Activated CD8-positive, alpha-beta T cell treated with anti-CD3 and anti-CD28 coated beads, Interleukin-2, amount 10 ng/mL, durations not matched to agents 7 days and 5 days (primary cell): Measurements from ENCODE around the gene PCCA. TPM values are rescaled to one million over a fixed set of nuclear protein-coding genes. Genes with fewer than 3 reads are reported as not detected.

Experiments
- ATAC-seq: fragments of 150-1000 bp; cut with Tn5 transposase; one replicate; pipeline ENCODE4 v1.10.0; 2021; ENCODE audit warnings: moderate library complexity
- CTCF ChIA-PET: fragments of 350-600 bp; sonication (Branson Sonifier 250); formaldehyde crosslinking; loops from one replicate; lab custom pipeline; 2021; ENCODE audit warnings: antibody characterized with exemption; lab: Charles Lee
- POLR2A ChIA-PET: fragments of 350-600 bp; sonication (Branson Sonifier 250); formaldehyde crosslinking; loops from one replicate; lab custom pipeline; 2021; ENCODE audit warnings: antibody characterized with exemption; lab: Charles Lee
- DNase-seq: peaks from one replicate; pipeline ENCODE4 v3.0.0-alpha.2; 2020
- H3K27ac Mint-ChIP-seq: one replicate; pipeline ENCODE4 v1.8.0; 2021; ENCODE audit warnings: mild to moderate bottlenecking, mixed read lengths
- H3K27me3 Mint-ChIP-seq: one replicate; pipeline ENCODE4 v1.8.0; 2021; ENCODE audit warnings: low read depth, mixed read lengths
- H3K36me3 Mint-ChIP-seq: one replicate; pipeline ENCODE4 v1.8.0; 2021; ENCODE audit warnings: low read depth, mixed read lengths
- H3K4me1 Mint-ChIP-seq: one replicate; pipeline ENCODE4 v1.8.0; 2021; ENCODE audit warnings: low read depth, mixed read lengths
- H3K4me3 Mint-ChIP-seq: one replicate; pipeline ENCODE4 v1.8.0; 2021; ENCODE audit warnings: mild to moderate bottlenecking, mixed read lengths
- H3K9me3 Mint-ChIP-seq: one replicate; pipeline ENCODE4 v1.8.0; 2022; ENCODE audit warnings: mixed read lengths; ENCODE audit not compliant: insufficient read depth
- total RNA-seq, 2 experiments: library from RNA; stranded (reverse); gene quantifications; one replicate each; pipeline ENCODE4 v1.2.3, GENCODE V29; 2021

The PCCA gene
- 10 to 100 TPM; 11.4 to 12.2 TPM for total RNA-seq

- ChIA-PET CTCF (interaction anchor here (1.9 kb wide), 1 partner anchor 426 kb away, joined by 4 read pairs; no protein-coding TSS in a partner anchor), POLR2A (interaction anchor here (0.6 to 0.7 kb wide), 3 partner anchors 149 to 1432 kb away, joined by 3 to 4 read pairs (median 3); no protein-coding TSS in a partner anchor)
- no peaks in the 10 kb centered on the region for H3K9me3 Mint-ChIP-seq
- no peaks in the 10 kb centered on the region for H3K27me3 Mint-ChIP-seq
- peak within 1 kb of the TSS; percentile 91 for H3K4me3 Mint-ChIP-seq
- H3K36me3 Mint-ChIP-seq: no peaks in the 10 kb centered on the region
- peak within 1 kb of the TSS; percentile 79 for H3K27ac Mint-ChIP-seq
- DNase-seq (peak; percentile 86), ATAC-seq (peak; percentile 87)
- H3K4me1 Mint-ChIP-seq: peaks cover 21% of the 10 kb centered on the region
These were observed at the start of gene PCCA for GRCh38 chr13:100088644-100089464. PCCA (plus strand) TSS chr13:100089093; CDS start chr13:100089121, 28 bp downstream.

DNA sequence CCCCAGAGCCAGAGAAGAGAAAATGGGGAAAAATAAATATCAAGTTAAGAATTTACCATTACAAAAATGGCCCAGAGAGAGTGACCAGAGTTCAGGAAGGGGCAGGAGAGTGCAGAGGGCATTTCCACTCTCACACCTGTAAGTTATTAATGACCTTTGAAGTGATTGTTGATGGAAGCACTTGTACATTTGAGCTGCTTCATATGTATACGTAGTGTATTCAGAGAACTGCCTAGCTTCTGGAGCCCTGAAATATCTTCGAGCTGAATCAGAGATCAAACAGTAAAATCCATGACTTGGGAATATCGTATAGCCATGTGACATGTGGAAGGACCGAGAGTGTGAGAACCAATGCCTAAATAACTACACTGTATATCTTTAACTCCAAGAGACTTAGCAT lies 49.2 kb upstream of the PCCA start:
- CTCF ChIA-PET: no interaction called here
- Mint-ChIP-seq H3K27ac (no peak overlapping the region), H3K9me3 (no peaks in the 10 kb centered on the region), H3K4me1 (no peaks in the 10 kb centered on the region), H3K27me3 (peaks cover 4% of the 10 kb centered on the region), H3K4me3 (no peak overlapping the region), H3K36me3 (no peaks in the 10 kb centered on the region)
- ATAC-seq (no peak), DNase-seq (no peak)
- POLR2A ChIA-PET: no interaction called here

- ChIA-PET POLR2A (no interaction called here), CTCF (no interaction called here)
- DNase-seq: no peak
- H3K27me3 Mint-ChIP-seq: peaks cover 4% of the 10 kb centered on the region
- H3K27ac Mint-ChIP-seq: no peak overlapping the region
- H3K4me3 Mint-ChIP-seq: no peak overlapping the region
- no peaks in the 10 kb centered on the region for H3K9me3 Mint-ChIP-seq
- ATAC-seq: no peak
- no peaks in the 10 kb centered on the region for H3K4me1 Mint-ChIP-seq
- no peaks in the 10 kb centered on the region for H3K36me3 Mint-ChIP-seq
These were observed 48.7 kb upstream of the PCCA start for GRCh38 chr13:100040196-100040595.

DNA sequence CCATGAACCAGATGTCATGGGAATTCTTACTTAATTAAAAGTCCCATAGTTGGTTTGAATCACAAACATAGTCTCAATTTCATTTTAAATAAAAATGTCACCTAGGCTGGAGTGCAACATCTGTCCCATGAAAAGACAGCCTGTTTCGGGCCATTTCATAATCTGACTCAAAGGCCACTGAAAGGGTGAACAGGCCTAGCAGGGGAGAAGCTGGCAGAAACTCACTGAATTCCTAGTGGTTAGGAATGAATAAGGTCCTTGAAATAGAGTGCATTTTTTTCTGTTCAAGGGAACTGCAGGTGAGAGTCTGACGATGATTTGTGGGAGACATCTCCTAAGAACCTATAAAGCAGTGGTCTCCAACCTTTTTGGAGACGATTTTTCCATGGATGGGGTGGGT lies 44.0 kb upstream of the PCCA start:
- CTCF ChIA-PET: interaction anchor here (1.8 kb wide), 1 partner anchor 190 kb away, joined by 5 read pairs; no protein-coding TSS in a partner anchor
- ATAC-seq: no peak
- no peaks in the 10 kb centered on the region for H3K27me3 Mint-ChIP-seq

GRCh38 chr13:100045355-100045754 lies 43.5 kb upstream of the PCCA start:
- POLR2A ChIA-PET: no interaction called here
- no peaks in the 10 kb centered on the region for H3K36me3 Mint-ChIP-seq
- no peaks in the 10 kb centered on the region for H3K9me3 Mint-ChIP-seq
- CTCF ChIA-PET: no interaction called here
- ATAC-seq: no peak
- H3K4me3 Mint-ChIP-seq: no peak overlapping the region
- DNase-seq: no peak
- no peaks in the 10 kb centered on the region for H3K27me3 Mint-ChIP-seq
- no peaks in the 10 kb centered on the region for H3K4me1 Mint-ChIP-seq
- no peak overlapping the region for H3K27ac Mint-ChIP-seq

More for the DNA sequence above, 44.0 kb upstream of the PCCA start:
- POLR2A ChIA-PET: no interaction called here
- no peak overlapping the region for H3K4me3 Mint-ChIP-seq
- H3K9me3 Mint-ChIP-seq: no peaks in the 10 kb centered on the region
- H3K27ac Mint-ChIP-seq: no peak overlapping the region
- no peak for DNase-seq
- no peaks in the 10 kb centered on the region for H3K4me1 Mint-ChIP-seq
- no peaks in the 10 kb centered on the region for H3K36me3 Mint-ChIP-seq

- ATAC-seq (no peak), DNase-seq (no peak)
- H3K36me3 Mint-ChIP-seq: no peaks in the 10 kb centered on the region
- no peaks in the 10 kb centered on the region for H3K4me1 Mint-ChIP-seq
- H3K4me3 Mint-ChIP-seq: no peak overlapping the region
- peaks cover 2% of the 10 kb centered on the region for H3K27me3 Mint-ChIP-seq
- no peaks in the 10 kb centered on the region for H3K9me3 Mint-ChIP-seq
- CTCF ChIA-PET: interaction anchor here (1.0 kb wide), 1 partner anchor 15 kb away, joined by 3 read pairs; no protein-coding TSS in a partner anchor
- POLR2A ChIA-PET: no interaction called here
- no peak overlapping the region for H3K27ac Mint-ChIP-seq
These were observed 37.8 kb upstream of the PCCA start for GRCh38 chr13:100051070-100051469.

GRCh38 chr13:100059827-100060226 lies 29.1 kb upstream of the PCCA start:
- Mint-ChIP-seq H3K36me3 (peaks cover 4% of the 10 kb centered on the region), H3K9me3 (peaks cover 6% of the 10 kb centered on the region), H3K27ac (no peak overlapping the region), H3K4me1 (no peaks in the 10 kb centered on the region), H3K4me3 (no peak overlapping the region), H3K27me3 (peaks cover 19% of the 10 kb centered on the region)
- POLR2A ChIA-PET: no interaction called here
- DNase-seq: no peak
- ATAC-seq: no peak
- CTCF ChIA-PET: no interaction called here

DNA sequence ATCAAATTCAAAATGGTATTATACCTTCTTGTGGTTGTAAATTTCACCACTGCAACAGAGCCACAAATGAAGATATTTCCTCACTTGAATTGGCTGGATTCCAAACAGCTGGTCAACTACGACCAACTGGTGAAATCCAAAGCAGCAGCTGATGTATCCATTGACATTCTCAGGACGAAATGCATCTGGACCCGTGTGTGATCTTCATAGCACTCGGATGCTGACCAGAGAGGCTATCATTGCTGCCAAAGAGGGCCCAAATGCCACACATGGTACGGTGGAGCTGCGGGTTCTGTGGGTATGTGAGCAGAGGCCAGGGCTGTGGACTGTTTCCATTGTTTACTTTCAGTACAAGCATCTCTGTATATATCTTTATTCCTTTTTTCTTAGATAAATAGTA lies 25.6 kb upstream of the PCCA start:
- ChIA-PET CTCF (no interaction called here), POLR2A (no interaction called here)
- Mint-ChIP-seq H3K4me3 (no peak overlapping the region), H3K9me3 (peaks cover 4% of the 10 kb centered on the region), H3K27ac (no peak overlapping the region), H3K4me1 (no peaks in the 10 kb centered on the region), H3K27me3 (peaks cover 22% of the 10 kb centered on the region), H3K36me3 (peaks cover 2% of the 10 kb centered on the region)
- ATAC-seq (no peak), DNase-seq (no peak)

DNA sequence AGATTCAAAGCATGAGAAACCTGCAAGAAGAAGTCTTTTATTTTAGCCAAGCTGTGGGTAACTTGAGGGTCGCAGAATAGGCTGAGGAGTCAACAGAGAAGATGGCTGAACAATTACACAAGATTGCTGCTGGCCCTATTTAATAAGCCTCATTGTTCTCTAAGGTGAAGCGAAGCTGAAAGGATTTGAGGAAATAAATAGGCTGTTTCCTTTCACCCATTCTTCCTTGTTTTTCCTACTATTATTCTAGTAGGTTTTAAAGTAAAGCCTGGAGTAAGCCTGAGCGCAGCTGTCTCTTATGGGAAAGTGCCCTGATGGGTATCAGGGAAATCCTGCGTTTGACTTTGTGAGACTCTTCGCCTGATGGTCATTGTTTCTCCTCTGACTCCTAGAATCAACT lies 25.0 kb upstream of the PCCA start:
- Mint-ChIP-seq H3K4me1 (no peaks in the 10 kb centered on the region), H3K36me3 (no peaks in the 10 kb centered on the region), H3K27ac (no peak overlapping the region), H3K4me3 (no peak overlapping the region), H3K9me3 (no peaks in the 10 kb centered on the region), H3K27me3 (peaks cover 22% of the 10 kb centered on the region)
- ChIA-PET POLR2A (no interaction called here), CTCF (no interaction called here)
- DNase-seq (no peak), ATAC-seq (no peak)

DNA sequence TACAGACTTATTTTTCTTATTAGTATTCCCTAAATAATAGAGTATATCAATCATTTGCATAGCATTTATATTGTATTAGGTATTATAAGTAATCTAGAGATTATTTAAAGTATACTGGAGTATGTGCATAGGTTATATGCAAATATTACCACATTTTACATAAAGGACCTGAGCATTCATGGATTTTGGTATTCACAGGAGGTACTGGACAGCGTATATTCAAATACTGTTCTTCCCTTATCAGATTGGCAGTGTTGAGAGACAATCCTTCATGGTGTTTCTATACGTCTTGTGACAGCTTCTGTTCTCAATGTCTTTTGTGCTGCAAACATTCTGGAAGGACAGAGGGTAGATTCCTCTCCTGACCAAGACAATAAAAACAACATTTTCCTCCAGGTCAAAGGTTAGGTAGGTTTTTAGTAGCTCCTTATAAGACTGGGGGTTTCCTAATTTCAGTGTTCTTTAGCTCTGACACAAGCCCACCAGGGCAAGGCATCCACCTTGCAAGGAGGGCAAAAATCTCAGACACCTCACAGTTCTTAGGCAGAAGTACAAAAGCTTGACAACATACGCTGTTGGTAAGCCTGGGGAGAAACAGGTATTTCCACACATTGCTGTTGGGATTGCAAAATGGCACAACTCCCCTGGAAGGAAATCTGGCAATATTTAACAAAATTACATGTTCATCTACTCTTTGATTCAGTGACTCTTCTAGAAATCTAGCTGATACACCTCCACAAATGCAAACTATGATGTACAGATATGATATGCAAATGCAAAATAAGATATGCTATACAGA lies 20.6 kb upstream of the PCCA start:
- ATAC-seq (no peak), DNase-seq (no peak)
- H3K9me3 Mint-ChIP-seq: no peaks in the 10 kb centered on the region
- H3K27ac Mint-ChIP-seq: no peak overlapping the region
- ChIA-PET CTCF (no interaction called here), POLR2A (no interaction called here)
- no peaks in the 10 kb centered on the region for H3K4me1 Mint-ChIP-seq
- no peaks in the 10 kb centered on the region for H3K36me3 Mint-ChIP-seq
- H3K4me3 Mint-ChIP-seq: no peak overlapping the region
- H3K27me3 Mint-ChIP-seq: peaks cover 8% of the 10 kb centered on the region

GRCh38 chr13:100069278-100069677 lies 19.6 kb upstream of the PCCA start:
- CTCF ChIA-PET: no interaction called here
- H3K27me3 Mint-ChIP-seq: peaks cover 7% of the 10 kb centered on the region
- ATAC-seq (no peak), DNase-seq (no peak)
- no peak overlapping the region for H3K4me3 Mint-ChIP-seq
- no peaks in the 10 kb centered on the region for H3K9me3 Mint-ChIP-seq
- no peaks in the 10 kb centered on the region for H3K36me3 Mint-ChIP-seq
- H3K4me1 Mint-ChIP-seq: no peaks in the 10 kb centered on the region
- no peak overlapping the region for H3K27ac Mint-ChIP-seq
- POLR2A ChIA-PET: no interaction called here
